GM20000 (cell line): ENCODE data around the gene ZNF691.
"Not testable (repeated sequence)": the region's sequence is repeated elsewhere in the genome, so short reads cannot be mapped to it uniquely, and the experiment has no call there.

Experiments
- DNase-seq: peaks from one replicate; pipeline ENCODE4 v3.0.0; 2012; ENCODE audit warnings: low spot score
- TF ChIP-seq, protein P1 (sequence below): IDR thresholded peaks from 2 replicates; pipeline ENCODE4 v1.5.1; 2012; ENCODE audit warnings: mild to moderate bottlenecking, control low read depth; ENCODE audit errors: extremely low read depth, missing control alignments

Gene ZNF691

DNA sequence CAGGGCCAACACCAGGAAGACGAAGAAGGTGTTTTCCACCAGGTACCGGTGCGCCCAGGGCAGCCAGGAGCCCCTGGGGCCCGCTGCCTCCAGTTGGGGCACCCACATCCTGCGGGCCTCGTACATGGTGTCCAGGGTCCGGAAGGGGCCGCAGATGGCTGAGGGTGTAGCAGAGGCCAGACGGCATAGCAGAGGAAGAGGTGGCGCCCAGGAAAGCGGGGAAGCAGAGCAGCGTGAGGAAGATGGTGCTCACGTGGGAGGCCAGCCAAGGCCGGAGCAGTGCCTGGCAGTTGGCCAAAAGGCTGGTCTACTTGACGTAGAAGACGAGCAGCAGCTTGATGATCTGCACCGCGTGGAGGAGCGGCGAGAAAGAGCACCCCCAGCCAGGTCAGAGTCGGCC lies 40.4 kb downstream of the ZNF691 start:
- no peak for DNase-seq
- TF ChIP-seq, protein P1, sequence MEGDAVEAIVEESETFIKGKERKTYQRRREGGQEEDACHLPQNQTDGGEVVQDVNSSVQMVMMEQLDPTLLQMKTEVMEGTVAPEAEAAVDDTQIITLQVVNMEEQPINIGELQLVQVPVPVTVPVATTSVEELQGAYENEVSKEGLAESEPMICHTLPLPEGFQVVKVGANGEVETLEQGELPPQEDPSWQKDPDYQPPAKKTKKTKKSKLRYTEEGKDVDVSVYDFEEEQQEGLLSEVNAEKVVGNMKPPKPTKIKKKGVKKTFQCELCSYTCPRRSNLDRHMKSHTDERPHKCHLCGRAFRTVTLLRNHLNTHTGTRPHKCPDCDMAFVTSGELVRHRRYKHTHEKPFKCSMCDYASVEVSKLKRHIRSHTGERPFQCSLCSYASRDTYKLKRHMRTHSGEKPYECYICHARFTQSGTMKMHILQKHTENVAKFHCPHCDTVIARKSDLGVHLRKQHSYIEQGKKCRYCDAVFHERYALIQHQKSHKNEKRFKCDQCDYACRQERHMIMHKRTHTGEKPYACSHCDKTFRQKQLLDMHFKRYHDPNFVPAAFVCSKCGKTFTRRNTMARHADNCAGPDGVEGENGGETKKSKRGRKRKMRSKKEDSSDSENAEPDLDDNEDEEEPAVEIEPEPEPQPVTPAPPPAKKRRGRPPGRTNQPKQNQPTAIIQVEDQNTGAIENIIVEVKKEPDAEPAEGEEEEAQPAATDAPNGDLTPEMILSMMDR, result no peak

DNA sequence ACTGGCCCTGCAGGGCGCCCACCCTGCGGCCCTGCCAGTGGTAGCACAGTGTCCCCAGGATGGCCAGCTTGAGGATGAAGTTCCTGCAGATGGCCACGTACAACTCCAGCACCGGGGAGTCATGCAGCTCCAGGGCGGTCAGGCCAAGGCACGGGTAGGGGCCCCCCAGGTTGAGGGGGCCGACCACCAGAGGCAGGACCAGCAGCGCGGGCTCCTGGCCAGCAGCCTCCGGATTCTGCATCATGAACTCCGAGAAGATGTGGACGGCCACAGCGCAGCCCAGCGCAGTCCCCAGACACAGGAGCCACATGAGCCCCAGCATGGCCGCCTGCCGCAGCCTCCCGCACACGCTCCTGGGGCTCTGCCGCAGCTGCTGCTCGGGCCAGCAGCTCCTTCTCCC lies 41.0 kb downstream of the ZNF691 start:
- no peak for DNase-seq
- TF ChIP-seq, protein P1, result no peak

DNA sequence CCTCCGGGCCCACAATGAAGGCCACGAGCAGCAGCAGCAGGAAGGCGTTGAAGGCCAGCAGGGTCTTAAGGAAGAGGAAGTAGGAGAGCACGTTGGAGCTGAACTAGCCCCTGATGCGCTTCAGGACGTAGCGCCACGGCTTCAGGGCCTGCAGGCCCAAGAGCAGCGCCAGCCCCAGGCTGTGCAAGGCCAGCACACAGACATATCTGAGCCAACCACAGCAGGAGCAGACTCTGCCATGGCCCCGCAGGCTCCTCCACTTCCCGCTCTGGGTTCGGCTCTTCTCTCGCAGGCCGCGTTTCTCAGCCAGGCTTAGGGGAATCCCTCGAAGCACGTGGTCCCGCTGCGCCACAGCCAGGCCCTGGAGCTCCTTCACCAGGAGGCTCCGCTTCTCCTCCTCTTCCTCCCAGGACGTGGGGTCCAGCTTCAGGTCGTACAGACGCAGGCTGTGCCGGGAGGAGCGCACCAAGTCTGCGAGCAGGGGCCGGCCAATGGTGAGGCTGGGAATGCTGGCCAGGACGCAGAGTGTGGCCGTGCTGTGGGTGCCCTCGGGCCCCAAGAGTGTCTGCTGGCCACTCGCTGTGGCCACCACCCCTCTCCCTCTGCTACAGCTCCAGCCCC lies 41.7 kb downstream of the ZNF691 start:
- no peak for DNase-seq
- TF ChIP-seq, protein P1, result no peak

DNA sequence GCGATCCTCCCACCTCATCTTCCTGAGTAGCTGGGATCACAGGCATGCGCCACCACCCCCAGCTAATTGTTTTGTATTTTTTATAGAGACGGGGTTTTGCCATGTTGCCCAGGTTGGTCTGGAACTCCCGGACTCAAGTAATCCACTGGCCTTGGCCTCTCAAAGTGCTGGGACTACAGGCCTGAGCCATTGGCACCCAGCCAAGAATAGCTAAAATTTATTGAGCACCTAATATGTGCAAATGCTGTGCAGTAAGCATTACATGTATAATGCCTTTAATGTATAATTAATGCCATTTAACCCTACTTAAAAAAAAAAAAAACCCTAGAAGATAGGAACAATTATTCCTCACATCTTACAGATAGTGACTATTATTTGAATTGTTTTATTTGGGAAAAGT lies 42.9 kb downstream of the ZNF691 start:
- DNase-seq, result no peak
- TF ChIP-seq, protein P1, result no peak

DNA sequence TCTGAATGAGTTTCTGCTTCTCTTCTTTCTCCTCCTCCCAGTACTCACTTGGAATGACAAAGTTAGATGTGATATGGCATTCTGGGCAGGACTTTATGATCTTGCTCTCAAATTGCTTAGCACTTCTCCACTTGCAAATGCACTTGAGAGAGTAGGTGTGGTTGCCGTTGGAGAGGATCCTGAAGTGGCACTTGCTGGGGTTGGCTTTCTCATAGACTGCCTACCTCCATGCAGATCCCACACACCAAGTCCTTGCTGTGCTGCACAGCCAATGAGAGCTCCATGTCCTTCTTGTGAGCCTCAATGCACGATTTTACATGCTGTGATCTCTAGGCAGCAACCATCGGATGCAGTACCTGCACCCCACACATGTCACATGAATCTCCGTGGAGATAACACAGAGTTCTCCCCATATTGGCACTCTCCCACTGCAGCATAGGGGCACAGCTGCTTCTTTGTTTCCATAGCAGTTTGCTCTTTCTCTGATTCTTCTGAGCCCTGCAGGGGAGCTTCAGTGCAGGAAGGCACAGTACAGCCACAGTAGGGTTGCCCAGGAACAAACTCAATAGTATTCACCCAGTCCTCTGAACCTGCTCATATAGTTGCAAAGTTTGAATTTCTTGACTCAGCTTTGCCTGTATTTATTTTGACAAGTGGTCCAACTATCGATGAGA lies 45.2 kb downstream of the ZNF691 start:
- no peak for DNase-seq
- TF ChIP-seq, protein P1, result no peak

DNA sequence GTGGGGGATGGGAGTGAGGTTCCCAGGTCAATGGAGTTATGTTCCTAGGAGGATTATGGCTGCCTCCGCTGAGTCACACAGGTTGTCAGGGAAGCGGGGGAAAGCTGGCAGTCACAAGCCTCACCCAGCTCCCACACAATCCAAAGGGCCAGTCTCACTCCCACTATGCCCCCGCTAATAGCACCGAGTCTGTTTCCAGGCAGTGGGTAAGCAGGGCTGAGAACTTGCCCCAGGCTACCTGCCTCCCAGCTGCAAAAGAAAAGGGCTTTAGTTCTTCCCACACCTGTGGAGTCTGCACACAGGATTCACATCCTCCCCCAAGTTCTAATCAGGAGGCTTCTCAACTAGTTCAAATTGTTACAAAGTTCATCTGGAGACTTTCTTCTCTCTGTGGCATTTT lies 53.5 kb downstream of the ZNF691 start:
- not testable (repeated sequence) for DNase-seq
